Measurements from ENCODE around the gene DQX1.

DQX1 gene

GRCh38 chr2:74531666-74532065, 5.6 kb upstream of the DQX1 start:
- DNase-seq: no peak

- DNase-seq: peak; percentile 52
Measured at GRCh38 chr2:74530239-74531187, 4.5 kb upstream of the DQX1 start.

GRCh38 chr2:74529357-74530238, 3.6 kb upstream of the DQX1 start, which contains the start of the genes AUP1 and HTRA2:
AUP1 (minus strand) TSS chr2:74529706; CDS start chr2:74529629, 77 bp downstream.
HTRA2 (plus strand) TSS chr2:74529933; CDS start chr2:74530007, 74 bp downstream.
- DNase-seq: peak; percentile 99

- no peak for DNase-seq
Measured at GRCh38 chr2:74528600-74529356, 2.7 kb upstream of the DQX1 start.

GRCh38 chr2:74527741-74528140, 1.7 kb upstream of the DQX1 start:
- no peak for DNase-seq

GRCh38 chr2:74526649-74527230, 709 bp upstream of the DQX1 start:
- DNase-seq: no peak

GRCh38 chr2:74524955-74525716, 895 bp downstream of the DQX1 start:
- no peak for DNase-seq

GRCh38 chr2:74524005-74524404, 2.0 kb downstream of the DQX1 start:
- no peak for DNase-seq

- DNase-seq: no peak
Measured at GRCh38 chr2:74522516-74522915, 3.5 kb downstream of the DQX1 start.

GRCh38 chr2:74516650-74517049, 9.4 kb downstream of the DQX1 start:
- DNase-seq: no peak

- peak; percentile 65 for DNase-seq
Measured at GRCh38 chr2:74515981-74516633, 9.9 kb downstream of the DQX1 start.

- DNase-seq: no peak
Measured at GRCh38 chr2:74515271-74515980, 10.6 kb downstream of the DQX1 start.

- no peak for DNase-seq
Measured at GRCh38 chr2:74514368-74515270, 11.4 kb downstream of the DQX1 start, which contains the start of gene TLX2. TLX2 (plus strand) TSS chr2:74514450; CDS start chr2:74514807, 357 bp downstream.

- DNase-seq: no peak
Measured at GRCh38 chr2:74513605-74514367, 12.2 kb downstream of the DQX1 start.

- no peak for DNase-seq
Measured at GRCh38 chr2:74512744-74513604, 13.1 kb downstream of the DQX1 start.

GRCh38 chr2:74511104-74511989, 14.7 kb downstream of the DQX1 start:
- no peak for DNase-seq

Data from suppressor macrophage treated with lipopolysaccharide for 4 hours (primary cell).